SK-N-MC (cell line): ENCODE results near the gene UBL4B.

Experiments used
- DNase-seq: peaks from one replicate; pipeline ENCODE4 v3.0.0-alpha.2; 2011; ENCODE audit warnings: low read depth, low spot score
- H3K27ac ChIP-seq: fragments of 200-600 bp; sonication (generic); 2 replicates; pipeline ENCODE4 v1.5.1; 2016; ENCODE audit warnings: mixed run types
- H3K36me3 ChIP-seq: fragments of 200-600 bp; sonication (generic); 2 replicates; pipeline ENCODE4 v1.6.1; 2017; ENCODE audit warnings: antibody characterized with exemption, low read length, mixed read lengths; ENCODE audit not compliant: insufficient read depth
- H3K4me3 ChIP-seq: fragments of 200-600 bp; sonication (generic); 2 replicates; pipeline ENCODE4 v1.5.1; 2016
- H3K9ac ChIP-seq: fragments of 200-600 bp; sonication (generic); 2 replicates; pipeline ENCODE4 v1.8.0; 2017; ENCODE audit warnings: mixed run types, mixed read lengths; ENCODE audit not compliant: insufficient read length
- H3K9me3 ChIP-seq: fragments of 200-600 bp; sonication (generic); 2 replicates; pipeline ENCODE4 v1.6.1; 2017; ENCODE audit warnings: low read depth, mild to moderate bottlenecking, antibody characterized with exemption, low read length, moderate library complexity, mixed read lengths
- EZH2 ChIP-seq: fragments of 200-600 bp; sonication (generic); IDR thresholded peaks from one replicate; pipeline ENCODE4 v1.6.1; 2017; ENCODE audit warnings: antibody characterized with exemption
- FOXP2 ChIP-seq: optimal IDR thresholded peaks from 2 replicates; pipeline ENCODE3; 2011; ENCODE audit warnings: mild to moderate bottlenecking, moderate library complexity; ENCODE audit not compliant: insufficient read depth; ENCODE audit errors: extremely low read length, control extremely low read depth
- POLR2AphosphoS5 ChIP-seq: IDR thresholded peaks from 2 replicates; pipeline ENCODE4 v1.6.1; 2012; ENCODE audit warnings: mild to moderate bottlenecking, low read depth, low read length, borderline replicate concordance

UBL4B gene

DNA sequence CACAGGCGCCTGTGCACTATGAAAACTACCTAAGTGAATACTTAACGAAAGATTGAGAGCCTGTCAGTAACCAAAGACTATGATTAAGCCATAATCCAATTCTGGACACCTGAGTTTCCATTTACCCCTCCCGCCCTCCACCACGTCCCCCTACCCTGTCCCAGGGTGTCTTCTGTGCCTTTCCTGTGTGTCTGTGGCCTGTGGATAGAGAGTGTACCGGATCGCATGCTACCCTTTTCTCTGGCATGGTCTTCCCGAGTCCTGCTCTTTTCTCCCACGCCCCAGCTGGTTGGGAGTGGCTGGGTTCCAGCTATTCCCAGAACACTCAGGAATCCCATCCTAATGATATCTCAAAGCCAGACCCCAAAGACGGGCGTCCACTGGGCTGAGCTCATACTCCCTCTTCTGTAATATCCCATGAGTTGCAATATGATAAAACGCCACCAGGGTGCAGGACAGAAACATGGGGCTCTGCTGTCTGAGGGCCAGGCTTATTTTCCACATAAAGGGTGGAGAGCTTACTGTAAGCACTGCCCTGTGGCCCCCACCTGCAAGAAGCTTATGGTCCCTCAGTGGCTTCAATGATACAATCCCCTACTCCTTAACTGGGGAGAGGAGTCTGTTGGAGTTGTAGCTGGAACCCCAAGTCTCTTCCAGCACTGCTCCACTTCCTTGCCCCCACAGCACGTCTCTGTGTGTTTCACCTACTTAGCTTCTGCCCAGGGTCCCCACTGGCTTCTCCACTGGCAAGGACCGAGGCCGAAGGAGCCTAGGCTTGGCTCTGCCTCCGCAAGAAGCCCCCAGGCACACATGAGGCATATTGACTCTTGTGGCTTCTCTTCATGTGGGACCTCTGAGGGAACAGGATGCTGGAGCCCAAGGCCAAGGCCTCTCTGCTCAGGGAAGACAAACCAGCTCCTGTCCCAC lies 24.2 kb upstream of the UBL4B start:
- DNase-seq: no peak
- Histone ChIP-seq H3K9me3 (no peaks in the 10 kb centered on the region), H3K36me3 (no peaks in the 10 kb centered on the region), H3K9ac (no peak overlapping the region), H3K4me3 (no peak overlapping the region), H3K27ac (no peak overlapping the region)
- TF ChIP-seq EZH2: no peak

GRCh38 chr1:110088739-110089316 lies 23.4 kb upstream of the UBL4B start:
- H3K9ac ChIP-seq: no peak overlapping the region
- no peaks in the 10 kb centered on the region for H3K9me3 ChIP-seq
- no peak for DNase-seq
- no peak for TF ChIP-seq POLR2AphosphoS5
- TF ChIP-seq EZH2: no peak
- no peak for TF ChIP-seq FOXP2
- H3K36me3 ChIP-seq: no peaks in the 10 kb centered on the region
- H3K27ac ChIP-seq: no peak overlapping the region
- H3K4me3 ChIP-seq: no peak overlapping the region

DNA sequence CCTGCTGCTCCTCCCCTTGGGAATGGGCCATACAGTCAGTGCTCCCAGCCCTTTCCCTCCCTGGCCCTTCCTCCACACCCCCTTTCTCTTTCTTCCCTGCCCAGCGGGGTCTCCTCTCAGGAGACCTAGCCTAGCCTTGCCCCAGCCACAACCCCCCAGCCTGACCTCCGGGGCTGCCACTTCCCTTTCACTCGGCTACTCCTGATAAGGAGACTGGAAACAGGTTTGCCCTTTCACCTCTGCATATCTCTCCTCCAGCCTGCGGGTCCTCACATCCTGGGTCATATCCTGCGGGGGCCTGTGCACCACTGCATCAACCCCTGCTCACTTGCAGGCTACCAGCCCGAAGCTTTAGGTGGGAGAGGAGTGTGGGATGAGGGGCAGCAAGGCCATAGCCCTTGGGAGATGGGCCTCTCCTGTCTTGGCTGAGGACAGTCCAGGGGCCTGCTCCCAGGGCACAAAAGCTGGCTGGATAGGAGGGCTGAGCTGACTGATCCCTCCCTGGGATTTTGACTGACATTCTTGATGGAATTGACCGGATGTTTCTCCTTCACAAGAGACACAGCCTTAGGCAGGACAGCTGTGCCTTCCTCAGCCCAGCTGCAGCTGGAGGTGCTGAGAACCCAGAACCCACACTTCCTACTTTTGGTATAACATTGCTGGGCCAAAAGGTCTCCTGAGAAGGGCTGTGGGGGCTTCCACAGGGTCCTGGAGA lies 22.5 kb upstream of the UBL4B start:
- Histone ChIP-seq H3K27ac (no peak overlapping the region), H3K4me3 (no peak overlapping the region), H3K36me3 (no peaks in the 10 kb centered on the region), H3K9ac (no peak overlapping the region), H3K9me3 (no peaks in the 10 kb centered on the region)
- DNase-seq: no peak
- no peak for TF ChIP-seq FOXP2
- TF ChIP-seq EZH2: no peak
- TF ChIP-seq POLR2AphosphoS5: no peak

- Histone ChIP-seq H3K36me3 (no peaks in the 10 kb centered on the region), H3K4me3 (no peak overlapping the region), H3K27ac (no peak overlapping the region), H3K9ac (no peak overlapping the region), H3K9me3 (no peaks in the 10 kb centered on the region)
- no peak for DNase-seq
- TF ChIP-seq POLR2AphosphoS5 (no peak), FOXP2 (no peak), EZH2 (no peak)
These were observed 20.9 kb upstream of the UBL4B start for GRCh38 chr1:110091381-110091780.

GRCh38 chr1:110091791-110092190 lies 20.5 kb upstream of the UBL4B start:
- Histone ChIP-seq H3K9me3 (no peaks in the 10 kb centered on the region), H3K27ac (no peak overlapping the region), H3K36me3 (no peaks in the 10 kb centered on the region), H3K9ac (no peak overlapping the region), H3K4me3 (no peak overlapping the region)
- DNase-seq: no peak
- TF ChIP-seq EZH2 (no peak), POLR2AphosphoS5 (no peak), FOXP2 (no peak)

- TF ChIP-seq EZH2: no peak
- TF ChIP-seq POLR2AphosphoS5: no peak
- TF ChIP-seq FOXP2: no peak
- Histone ChIP-seq H3K4me3 (no peak overlapping the region), H3K9ac (no peak overlapping the region), H3K36me3 (no peaks in the 10 kb centered on the region), H3K9me3 (no peaks in the 10 kb centered on the region), H3K27ac (no peak overlapping the region)
- DNase-seq: no peak
These were observed 19.3 kb upstream of the UBL4B start for GRCh38 chr1:110092991-110093390.

- Histone ChIP-seq H3K4me3 (no peak overlapping the region), H3K27ac (no peak overlapping the region), H3K36me3 (no peaks in the 10 kb centered on the region), H3K9me3 (no peaks in the 10 kb centered on the region), H3K9ac (no peak overlapping the region)
- no peak for DNase-seq
- TF ChIP-seq POLR2AphosphoS5: no peak
- no peak for TF ChIP-seq FOXP2
- TF ChIP-seq EZH2: no peak
These were observed 17.1 kb upstream of the UBL4B start for GRCh38 chr1:110094931-110095654.
